NOMO-1 (cell line): Measurements from ENCODE around the gene SDHAF4.
"Not testable (repeated sequence)": the region's sequence is repeated elsewhere in the genome, so short reads cannot be mapped to it uniquely, and the experiment has no call there.

ENCODE experiments used
- DNase-seq, 2 experiments: peaks; one replicate each; lab custom pipeline; 2025; ENCODE audit not compliant: unreplicated experiment in 2 of 2; lab: John Stamatoyannopoulos, UW

Gene SDHAF4

DNA sequence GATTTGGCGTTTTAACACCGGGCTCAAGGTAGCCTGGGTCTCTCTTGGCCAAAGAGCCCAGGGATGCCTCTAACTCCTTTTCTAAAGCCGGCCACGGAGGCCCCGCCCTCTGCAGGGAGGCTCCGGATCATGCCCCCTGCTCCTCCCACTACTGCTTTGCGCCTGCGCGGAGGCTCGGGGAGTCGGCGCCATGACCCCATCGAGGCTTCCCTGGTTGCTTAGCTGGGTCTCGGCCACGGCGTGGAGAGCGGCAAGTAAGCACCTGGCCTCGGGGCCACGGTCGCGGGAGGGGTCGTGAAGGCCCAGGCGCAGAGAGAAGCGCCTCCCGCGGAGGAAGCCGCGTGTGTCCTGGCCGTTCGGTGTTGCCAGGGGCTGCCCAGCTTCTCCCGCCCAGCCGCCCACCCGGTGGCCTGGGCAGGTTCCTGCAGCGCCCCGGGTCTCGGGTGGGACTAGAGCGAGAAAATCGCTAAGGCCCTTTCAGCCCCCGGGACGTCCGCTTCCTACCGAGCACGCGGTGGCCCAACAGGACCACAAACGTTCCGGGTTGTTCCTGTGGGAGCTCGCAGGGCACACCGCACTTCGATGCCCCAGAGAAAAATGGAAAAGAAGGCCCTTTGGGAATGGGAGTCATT, at the start of gene SDHAF4:
SDHAF4 (plus strand) TSS at position 180 of the 632 bp plus-strand sequence; CDS start at position 191, 11 bp downstream.
- DNase-seq: peak; percentile 76 to 81

DNA sequence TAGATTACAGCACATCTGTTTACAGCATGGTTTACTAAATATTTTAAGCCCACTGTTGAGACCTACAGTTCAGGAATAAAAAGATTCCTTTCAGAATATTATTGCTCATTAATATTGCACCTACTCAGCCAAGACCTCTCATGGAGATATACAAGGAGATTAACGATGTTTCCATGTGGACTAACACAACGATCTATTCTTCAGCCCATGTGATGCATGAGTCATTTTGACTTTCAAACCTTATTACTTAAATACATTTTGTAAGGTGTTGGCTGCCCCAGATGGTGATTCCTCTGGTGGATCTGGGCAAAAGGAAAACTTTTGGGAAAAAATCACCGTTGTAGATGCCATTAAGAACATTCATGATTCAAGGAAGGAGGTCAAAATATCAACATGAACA, 48.0 kb upstream of the SDHAF4 start:
- DNase-seq: no peak

DNA sequence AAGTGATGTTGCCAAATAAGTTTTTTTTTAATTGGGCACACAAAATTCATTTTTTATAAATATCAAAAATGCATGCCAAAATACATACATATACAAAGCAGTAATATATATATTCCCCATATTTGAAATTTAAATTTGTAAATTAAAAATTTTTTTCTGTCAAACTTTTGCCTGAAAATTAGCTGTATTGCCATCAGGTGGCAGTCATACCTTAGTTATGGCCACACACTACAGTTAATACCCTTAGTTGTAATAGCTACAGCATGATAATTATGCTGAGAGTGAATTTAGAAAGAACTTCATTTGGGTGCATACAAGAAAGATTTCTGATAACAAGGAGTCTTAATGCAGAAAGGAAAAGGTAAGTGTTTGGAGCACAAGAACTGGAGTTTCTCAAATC, 46.2 kb upstream of the SDHAF4 start:
- peak in 1 of 2 experiments; percentile 6 for DNase-seq

DNA sequence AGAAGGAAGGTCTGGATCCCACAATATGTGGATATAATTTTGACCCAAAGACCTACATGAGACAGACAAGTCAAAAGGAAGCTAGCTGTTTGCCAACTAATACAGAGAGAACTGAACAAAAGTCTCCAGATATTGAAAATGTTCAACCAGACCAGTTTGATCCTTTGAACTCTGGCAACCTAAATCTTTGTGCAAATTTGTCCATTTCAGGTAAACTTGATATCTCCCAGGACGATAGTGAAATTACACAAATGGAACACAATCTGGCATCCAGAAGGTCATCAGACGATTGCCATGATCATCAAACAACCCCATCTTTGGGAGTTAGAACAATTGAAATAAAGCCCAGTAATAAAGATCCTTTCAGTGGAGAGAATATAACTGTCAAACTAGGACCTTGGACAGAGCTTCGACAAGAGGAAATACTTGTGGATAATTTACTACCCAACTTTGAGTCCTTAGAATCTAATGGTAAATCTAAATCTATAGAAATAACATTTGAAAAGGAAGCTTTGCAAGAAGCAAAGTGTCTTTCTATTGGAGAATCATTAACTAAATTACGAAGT, 41.9 kb upstream of the SDHAF4 start:
- DNase-seq: no peak

DNA sequence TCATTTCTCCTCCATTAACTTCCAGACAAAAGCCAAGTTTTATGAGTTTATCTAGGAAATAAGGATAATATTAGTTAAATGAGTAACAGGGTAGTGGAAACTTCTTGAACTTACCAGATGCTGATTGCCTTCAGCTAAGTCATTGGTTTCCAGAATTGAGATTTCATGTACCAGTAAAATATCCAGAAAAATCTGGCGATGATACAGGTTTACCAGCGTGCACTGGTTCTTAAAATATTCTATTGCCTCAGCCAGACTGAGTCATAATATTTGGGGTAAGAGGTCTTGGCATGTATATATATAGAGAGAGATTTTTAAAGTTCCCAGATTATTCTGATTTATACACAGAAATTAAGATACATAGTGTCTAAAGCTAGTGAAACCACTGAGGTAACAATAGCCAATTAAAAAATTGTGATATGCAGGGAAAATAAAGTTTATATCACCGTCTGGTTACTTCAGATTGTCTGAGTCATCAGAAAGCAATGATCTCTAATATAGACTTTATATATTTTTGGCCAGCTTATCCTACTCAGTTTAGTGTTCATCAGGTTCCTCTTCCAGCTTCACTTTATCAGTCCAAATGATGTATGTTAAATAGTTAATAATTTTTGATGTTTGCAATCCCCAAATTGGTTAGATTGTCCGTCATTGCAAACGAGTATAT, 39.5 kb upstream of the SDHAF4 start:
- DNase-seq: no peak

DNA sequence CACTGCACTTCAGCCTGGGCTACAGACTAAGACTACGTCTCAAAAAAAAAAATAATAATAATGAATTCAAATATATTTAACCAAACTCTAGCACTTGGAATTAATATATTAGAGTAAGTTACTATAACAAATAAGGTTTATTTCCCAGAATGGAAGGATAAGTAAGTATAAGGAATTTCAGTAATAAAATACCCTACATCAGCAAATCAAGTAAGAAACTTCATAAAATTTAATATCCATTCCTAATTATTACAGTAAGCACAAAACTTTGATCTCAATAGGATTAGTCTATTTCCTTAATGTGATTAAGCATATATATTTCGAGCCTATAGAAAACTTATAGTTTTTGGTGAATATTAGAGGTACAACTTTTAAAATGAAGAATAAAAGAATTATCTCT, 36.7 kb upstream of the SDHAF4 start:
- no peak for DNase-seq

DNA sequence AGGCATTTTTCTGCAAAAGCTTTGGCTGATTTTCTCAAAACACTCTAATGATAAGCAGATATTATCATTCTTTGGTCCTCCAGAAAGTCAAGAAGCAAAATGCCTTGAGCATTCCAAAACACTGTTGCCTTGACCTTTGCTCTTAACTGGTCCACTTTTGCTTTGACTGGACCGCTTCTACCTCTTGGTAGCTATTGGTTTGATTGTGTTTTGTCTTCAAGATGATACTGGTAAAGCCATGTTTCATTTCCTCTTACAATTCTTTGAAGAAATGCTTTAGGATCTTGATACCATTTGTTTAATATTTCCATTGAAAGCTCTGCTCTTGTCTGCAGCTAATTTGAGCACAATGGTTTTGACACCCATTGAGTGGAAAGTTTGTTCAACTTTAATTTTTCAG, 35.6 kb upstream of the SDHAF4 start:
- DNase-seq: no peak

DNA sequence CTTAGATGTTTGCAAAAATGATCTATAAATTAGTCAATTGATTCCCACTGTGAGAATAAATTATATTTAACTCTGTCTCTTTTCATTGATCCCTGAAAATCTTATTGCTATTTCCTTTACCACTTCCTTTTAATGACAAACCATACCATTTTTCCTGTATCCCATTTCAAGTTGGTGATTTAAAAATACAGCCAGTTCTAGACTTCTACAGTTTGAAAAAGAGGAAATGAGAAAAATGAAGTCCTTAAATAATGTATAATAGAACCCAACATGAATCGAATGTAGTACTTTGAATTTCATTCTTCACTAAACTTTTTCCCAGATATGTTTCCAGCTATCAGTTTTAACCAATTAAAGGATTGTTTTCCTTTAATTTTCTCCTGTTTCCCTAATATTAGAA, 29.5 kb upstream of the SDHAF4 start:
- peak; percentile 7 to 53 for DNase-seq

DNA sequence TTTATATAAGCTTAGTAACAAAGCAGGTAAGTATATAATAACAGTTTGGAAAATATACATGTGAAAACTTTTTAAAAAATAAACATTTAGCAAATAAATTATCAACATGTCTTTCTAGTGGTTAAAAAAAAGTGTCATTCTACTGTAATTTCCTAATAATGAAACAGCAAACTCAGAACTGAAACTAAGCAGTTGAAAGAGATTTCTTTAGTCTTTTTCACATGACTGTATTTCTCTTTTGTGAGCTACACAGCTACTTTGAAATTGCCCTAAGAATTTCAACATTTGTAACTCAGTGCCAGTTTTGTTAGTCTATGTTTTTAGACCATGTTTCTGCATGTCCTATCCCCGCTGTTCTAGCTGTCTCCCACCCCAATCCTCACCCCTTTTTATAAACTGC, 28.4 kb upstream of the SDHAF4 start:
- DNase-seq: peak; percentile 59 to 82

DNA sequence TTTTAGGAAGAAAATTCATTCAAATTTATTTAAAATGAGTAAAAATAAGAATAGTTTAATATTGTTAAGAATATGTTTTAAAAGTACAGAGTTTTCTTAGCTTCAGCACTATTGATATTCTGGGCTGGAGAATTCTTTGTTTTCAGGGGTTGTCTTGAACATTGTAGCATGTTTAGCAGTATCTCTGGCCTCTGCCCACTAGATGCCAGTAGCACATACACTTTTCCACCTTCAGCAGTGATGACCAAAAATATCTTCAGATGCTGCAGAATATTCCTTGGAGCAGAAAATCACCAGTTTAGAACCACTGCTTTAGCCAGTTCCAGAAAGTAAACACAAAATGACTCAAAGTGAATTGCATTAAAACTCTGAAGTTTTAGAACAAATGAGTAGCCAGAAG, 19.4 kb upstream of the SDHAF4 start:
- DNase-seq: no peak

DNA sequence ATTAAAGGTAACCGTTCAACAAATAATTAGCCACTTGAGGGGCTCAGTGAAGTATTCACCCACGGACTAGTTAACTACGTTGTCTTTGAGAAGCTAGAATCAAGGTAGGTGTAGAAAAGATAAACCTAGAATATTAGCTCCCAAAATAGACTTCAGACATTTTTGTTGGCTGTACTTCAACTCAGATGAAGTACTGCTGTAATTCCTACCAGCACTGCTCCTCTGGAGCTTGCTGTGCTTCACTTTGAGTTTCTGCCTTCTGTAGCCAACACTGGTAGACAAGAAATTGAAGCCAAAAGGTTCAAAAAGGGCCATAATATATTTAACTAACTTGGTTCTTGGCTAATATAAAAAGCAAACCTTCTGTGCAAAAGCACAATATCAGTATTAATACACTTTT, 18.8 kb upstream of the SDHAF4 start:
- DNase-seq: no peak

DNA sequence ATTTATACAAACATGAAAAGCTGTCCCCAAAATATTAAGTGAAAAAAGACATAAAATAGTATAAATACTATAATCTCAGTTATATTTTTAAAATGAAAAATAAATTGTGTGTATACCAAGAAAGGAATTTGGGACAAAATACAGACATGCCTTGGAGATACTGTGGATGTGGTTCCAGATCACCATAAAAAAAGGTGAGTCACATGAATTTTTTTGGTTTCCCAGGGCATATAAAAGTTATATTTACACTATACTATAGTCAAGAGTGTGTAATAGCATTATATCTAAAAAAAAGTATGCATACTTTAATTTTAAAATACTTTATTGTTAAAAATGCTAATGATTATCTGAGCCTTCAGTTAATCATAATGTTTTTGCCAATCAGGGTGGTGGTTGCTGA, 17.4 kb upstream of the SDHAF4 start:
- no peak for DNase-seq

DNA sequence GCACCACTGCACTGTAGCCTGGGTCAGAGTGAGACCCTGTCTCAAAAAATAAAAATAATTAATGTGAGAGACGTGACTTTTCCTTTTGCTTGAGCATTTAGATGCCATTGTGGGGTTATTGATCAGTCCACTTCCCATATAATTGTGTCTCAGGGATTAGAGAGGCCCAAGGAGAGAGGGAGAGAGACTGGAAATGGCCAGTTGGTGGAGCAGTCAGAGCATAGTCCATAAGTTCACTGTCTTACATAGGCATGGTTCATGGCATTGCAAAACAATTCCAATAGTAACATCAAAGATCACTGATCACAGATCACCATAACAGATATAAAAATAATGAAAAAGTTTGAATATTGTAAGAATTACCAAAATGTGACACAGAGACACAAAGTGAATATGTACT, 15.2 kb upstream of the SDHAF4 start:
- DNase-seq: no peak

DNA sequence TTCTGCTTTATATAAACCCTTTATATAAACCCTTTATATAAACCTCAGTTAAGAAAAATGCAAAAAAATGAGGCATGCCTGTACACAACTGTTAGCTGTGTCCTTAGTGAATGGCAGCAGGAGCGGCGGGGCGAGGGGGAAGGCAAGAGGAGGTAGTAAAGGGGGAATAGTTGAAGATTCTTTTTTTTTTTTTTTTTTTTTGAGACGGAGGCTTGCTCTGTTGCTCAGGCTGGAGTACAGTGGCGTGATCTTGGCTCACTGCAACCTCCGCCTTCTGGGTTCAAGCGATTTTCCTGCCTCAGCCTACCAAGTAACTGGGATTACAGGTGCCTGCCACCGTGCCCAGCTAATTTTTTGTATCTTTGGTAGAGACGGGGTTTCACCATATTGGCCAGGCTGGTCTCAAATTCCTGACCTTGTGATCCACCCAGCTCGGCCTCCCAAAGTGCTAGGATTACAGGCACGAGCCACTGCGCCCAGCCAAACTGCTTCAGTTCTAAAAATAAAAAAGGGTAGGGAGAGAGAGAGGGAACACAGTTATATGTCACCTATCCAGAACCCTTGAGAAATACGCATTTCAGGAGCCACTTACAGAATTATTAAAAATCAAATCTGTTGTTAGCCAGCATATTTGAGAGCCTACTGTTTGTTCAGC, 14.3 kb upstream of the SDHAF4 start:
- not testable (repeated sequence) for DNase-seq

DNA sequence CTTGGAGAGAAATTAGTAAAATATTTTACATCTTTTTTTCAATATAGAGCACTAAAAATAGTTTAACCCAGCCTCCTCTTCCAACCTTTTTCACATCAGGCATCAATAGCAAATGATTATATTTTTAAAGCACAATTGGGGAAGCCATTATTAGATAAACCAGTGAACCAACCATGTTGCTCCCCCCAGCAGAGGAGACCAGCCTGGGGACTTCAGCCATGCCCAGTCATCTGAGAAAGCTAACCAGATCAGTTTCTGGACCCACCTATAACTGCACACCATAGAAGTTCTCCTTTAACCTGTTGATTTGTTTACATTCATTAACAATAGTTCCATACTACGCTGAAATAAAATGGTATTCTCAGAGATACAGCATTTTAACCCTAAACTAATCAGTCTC, 13.8 kb upstream of the SDHAF4 start:
- DNase-seq: no peak

DNA sequence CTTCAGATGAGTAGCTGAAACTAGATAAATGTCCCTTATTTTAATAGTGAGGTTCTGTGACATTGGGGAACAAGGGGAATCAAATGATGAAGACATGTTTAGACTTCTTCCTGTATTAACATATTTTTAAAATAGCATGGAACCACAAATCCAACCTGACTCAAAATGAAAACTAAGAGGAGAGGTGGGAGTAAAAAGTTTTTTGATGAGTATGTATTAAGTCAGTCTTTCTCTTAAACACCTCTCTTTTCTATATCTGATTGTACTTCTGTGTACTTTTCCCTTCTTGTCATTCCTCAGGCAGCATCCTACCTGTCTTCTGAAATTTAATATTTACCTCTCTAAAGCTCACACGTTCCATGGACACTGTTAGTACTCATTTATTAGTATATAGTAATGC, 8.7 kb upstream of the SDHAF4 start:
- DNase-seq: no peak

DNA sequence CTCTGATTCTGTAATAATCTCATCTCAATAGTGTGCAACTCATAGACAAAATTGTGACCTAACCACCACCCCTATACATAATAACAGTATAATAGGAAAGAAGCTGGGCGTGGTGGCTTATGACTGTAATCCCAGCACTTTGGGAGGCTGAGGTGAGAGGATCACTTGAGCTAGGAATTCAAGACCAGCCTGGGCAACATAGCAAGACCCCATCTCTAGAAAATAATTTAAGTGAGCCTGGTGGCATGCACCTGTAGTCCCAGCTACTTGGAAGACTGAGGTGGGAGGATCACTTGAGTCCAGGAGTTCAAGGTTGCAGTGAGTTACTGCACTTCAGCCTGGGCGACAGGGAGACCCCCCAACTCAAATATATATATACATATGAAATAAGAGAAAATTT, 4.3 kb upstream of the SDHAF4 start:
- not testable (repeated sequence) for DNase-seq

DNA sequence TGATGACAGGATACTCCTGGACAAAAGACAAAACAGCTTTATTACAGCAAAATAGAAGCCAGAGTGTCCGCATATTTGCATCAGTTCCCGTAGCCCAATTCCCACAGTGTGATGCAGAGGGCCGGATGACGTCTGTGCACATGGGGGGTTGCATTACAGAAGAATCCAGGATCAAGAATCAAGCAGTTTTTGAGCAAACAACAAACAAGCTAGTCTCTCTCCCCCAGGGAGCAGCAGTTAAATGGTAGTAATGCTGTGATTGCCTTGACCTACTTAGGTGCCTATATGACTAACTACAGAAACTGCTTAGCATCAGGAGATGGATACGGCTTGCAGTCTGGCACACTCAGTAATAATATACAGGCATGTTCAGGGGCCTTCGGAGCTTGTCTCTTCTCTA, 3.2 kb upstream of the SDHAF4 start:
- DNase-seq: no peak

DNA sequence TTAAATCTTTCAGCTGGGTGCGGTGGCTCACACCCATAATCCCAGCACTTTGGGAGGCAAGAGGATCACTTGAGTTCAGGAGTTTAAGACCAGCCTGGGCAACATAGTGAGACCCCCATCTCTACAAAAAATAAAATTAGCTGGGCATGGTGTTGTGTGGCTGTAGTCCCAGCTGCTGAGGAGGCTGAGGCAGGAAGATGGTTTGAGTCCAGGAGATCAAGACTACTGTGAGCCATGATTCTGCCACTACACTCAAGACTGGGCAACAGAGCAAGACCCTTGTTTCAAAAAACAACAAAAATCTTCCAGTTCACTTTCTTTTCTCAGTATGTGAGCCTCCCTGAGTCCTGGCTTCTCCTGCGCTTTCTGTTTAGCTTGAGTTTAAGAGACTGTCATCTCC, 7.9 kb downstream of the SDHAF4 start:
- no peak for DNase-seq

DNA sequence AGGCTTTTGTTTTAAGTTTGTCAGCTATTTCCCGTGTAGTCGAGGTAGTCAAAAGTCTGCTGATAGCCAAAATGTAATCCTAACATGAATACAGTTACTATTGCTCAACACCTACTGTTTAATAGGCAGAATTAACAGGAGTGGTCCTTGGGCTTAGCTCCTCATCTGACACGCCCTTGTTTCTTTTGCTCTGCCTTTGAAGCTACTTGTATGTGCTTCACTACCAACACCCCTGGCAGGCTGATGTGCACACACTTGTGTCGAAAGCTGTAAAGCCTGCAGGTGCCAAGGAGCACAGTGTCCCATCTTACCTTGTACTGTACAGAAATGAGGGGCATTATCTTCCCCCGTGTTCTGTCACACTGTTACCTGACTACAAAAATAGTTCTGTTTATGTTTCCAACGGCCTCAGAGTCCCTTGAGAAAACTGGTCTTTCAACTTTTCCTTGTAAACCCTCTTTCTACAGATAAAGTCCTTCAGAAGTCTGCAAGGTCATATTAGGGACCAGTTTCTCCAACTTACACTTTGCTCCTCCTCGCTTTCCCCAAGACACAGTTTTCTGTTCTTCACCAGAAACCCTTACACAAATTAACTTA, 9.3 kb downstream of the SDHAF4 start:
- no peak for DNase-seq

DNA sequence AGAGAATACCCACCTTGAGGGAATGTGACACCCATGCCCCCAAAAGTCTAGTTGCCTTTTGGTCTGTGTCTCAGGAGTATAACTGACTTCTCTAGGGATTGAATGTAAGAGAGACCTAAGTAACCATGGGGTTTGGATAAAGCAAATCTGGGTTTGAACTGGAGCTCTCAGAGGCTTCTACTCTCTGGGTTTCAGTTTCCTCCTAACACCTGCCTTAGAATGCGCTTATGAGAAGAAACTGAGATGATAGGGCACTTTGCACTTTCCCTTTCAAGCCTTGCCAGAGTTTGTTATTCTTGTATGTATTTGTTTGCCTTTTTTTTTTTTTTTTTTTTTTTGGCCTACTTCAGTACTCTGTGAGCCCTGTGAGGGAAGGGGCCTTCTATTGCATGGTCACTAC, 19.4 kb downstream of the SDHAF4 start:
- DNase-seq: no peak

DNA sequence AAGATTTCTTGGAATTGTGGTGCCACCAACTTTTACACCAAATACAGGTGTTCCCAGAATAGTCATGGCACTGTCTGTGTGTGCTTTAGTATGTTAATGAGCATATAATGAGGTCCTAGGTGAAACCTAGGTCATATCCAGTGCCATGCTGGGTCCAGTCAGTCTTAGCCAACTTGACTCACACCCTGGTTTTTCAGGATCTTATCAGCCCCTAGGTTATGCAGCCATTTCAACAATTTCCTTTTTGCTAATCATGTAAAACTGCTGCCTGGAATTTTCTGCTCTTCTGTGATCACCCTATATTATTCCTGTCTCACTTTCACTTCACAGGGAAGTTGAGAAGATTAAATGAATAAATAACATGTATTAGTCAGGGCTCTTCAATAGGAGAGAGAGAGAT, 23.7 kb downstream of the SDHAF4 start:
- DNase-seq: no peak
